Stimulated activated CD8-positive, alpha-beta memory T cell treated with anti-CD3 and anti-CD28 coated beads, Interleukin-7, amount 100 ng/mL, for 4 hours (primary cell): ENCODE data around the gene UNC13A.
"Not testable (repeated sequence)": the region's sequence is repeated elsewhere in the genome, so short reads cannot be mapped to it uniquely, and the experiment has no call there.

Experiments
- DNase-seq, 2 donors: peaks; one replicate each; pipeline ENCODE4 v3.0.0-alpha.2; 2020; ENCODE audit warnings: low read depth in 2 of 2

The UNC13A gene

GRCh38 chr19:17570291-17570690 is 117.9 kb downstream of the UNC13A start:
- not testable (repeated sequence) for DNase-seq

- no peak for DNase-seq
Observed at GRCh38 chr19:17567940-17568339, 120.2 kb downstream of the UNC13A start.

- DNase-seq: no peak
Observed at GRCh38 chr19:17565611-17566010, 122.5 kb downstream of the UNC13A start.

GRCh38 chr19:17564781-17565180 is 123.4 kb downstream of the UNC13A start:
- DNase-seq: no peak

GRCh38 chr19:17562561-17562960 is 125.6 kb downstream of the UNC13A start:
- DNase-seq: no peak

GRCh38 chr19:17562097-17562496 is 126.1 kb downstream of the UNC13A start:
- no peak for DNase-seq

GRCh38 chr19:17560205-17560595 is 128.0 kb downstream of the UNC13A start:
- DNase-seq: no peak

- DNase-seq: no peak
Observed at GRCh38 chr19:17557466-17557865, 130.7 kb downstream of the UNC13A start.

- no peak for DNase-seq
Observed at GRCh38 chr19:17556995-17557394, 131.2 kb downstream of the UNC13A start.

GRCh38 chr19:17555929-17556813 is 132.0 kb downstream of the UNC13A start:
- DNase-seq: peak in 1 of 2 donors; percentile 29

- DNase-seq: peak; percentile 98 to 99
Observed at GRCh38 chr19:17555480-17555928, 132.7 kb downstream of the UNC13A start, which contains the start of gene COLGALT1. Gene COLGALT1, plus strand, starts transcription at chr19:17555649. Its CDS starts 65 bp downstream, at chr19:17555714.

- DNase-seq: no peak
Observed at GRCh38 chr19:17554968-17555479, 133.1 kb downstream of the UNC13A start.

- DNase-seq: no peak
Observed at GRCh38 chr19:17553256-17553655, 134.9 kb downstream of the UNC13A start.

- not testable (repeated sequence) for DNase-seq
Observed at GRCh38 chr19:17552735-17553134, 135.4 kb downstream of the UNC13A start.
